ENCODE measurements around the gene PDCD7.
"Not testable (repeated sequence)": the region's sequence is repeated elsewhere in the genome, so short reads cannot be mapped to it uniquely, and the experiment has no call there.

PDCD7 gene

GRCh38 chr15:65130941-65131340 is 2.7 kb downstream of the PDCD7 start:
- DNase-seq (ENCODE audit: low spot score), result no peak

- DNase-seq (ENCODE audit: low spot score), result no peak
Observed at GRCh38 chr15:65115542-65115941, 18.1 kb downstream of the PDCD7 start.

GRCh38 chr15:65115086-65115485 is 18.5 kb downstream of the PDCD7 start, which contains the start of gene UBAP1L:
UBAP1L (minus strand) TSS chr15:65115200; CDS start chr15:65106215, 8,985 bp downstream.
- DNase-seq (ENCODE audit: low spot score), result no peak

GRCh38 chr15:65110676-65111292 is 22.8 kb downstream of the PDCD7 start:
- DNase-seq (ENCODE audit: low spot score), result no peak

- no peak for DNase-seq (ENCODE audit: low spot score)
Observed at GRCh38 chr15:65106011-65106590, 27.5 kb downstream of the PDCD7 start.

GRCh38 chr15:65105038-65105437 is 28.6 kb downstream of the PDCD7 start:
- no peak for DNase-seq (ENCODE audit: low spot score)

DNA sequence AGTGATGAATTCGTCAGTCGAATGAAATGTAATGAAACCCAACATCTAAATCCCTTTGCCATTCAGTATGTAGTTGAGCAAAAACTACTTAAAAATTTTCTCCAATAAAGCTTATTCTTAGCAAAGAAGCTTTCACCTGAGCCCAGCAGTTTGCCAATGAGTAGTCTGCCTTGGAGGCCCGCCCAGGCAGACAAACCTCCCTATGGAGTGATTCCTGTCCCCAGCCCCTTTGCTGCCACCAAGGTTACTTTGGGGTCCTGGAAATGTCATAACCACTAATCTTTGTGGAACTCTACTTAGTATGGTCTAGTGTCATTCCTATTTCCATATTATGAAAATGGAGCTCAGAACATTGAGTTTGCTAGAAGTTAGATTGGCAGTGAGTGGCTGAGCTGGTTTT is 30.7 kb downstream of the PDCD7 start:
- no peak for DNase-seq (ENCODE audit: low spot score)

- no peak for DNase-seq (ENCODE audit: low spot score)
Observed at GRCh38 chr15:65101891-65102708, 31.5 kb downstream of the PDCD7 start.

- DNase-seq (ENCODE audit: low spot score), result peak; percentile 43
Observed at GRCh38 chr15:65101411-65101890, 32.2 kb downstream of the PDCD7 start.

GRCh38 chr15:65100442-65100841 is 33.2 kb downstream of the PDCD7 start:
- DNase-seq (ENCODE audit: low spot score), result no peak

DNA sequence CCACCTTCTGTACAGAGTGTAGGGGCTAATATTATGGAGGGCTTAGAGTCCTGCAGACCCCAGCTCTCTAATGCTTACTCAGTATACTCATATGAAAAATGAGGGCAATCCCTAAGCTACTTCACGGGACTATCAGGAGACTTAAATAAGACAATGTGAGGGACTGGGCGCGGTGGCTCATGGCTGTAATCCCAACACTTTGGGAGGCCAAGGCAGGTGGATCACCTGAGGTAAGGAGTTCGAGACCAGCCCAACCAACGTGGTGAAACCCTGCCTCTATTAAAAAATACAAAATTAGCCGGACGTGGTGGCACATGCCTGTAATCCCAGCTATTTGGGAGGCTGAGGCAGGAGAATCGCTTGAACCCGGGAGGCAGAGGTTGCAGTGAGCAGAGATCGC is 33.8 kb downstream of the PDCD7 start:
- DNase-seq (ENCODE audit: low spot score), result not testable (repeated sequence)

GRCh38 chr15:65099336-65099735 is 34.3 kb downstream of the PDCD7 start:
- DNase-seq (ENCODE audit: low spot score), result no peak

GRCh38 chr15:65097651-65098263 is 35.9 kb downstream of the PDCD7 start:
- no peak for DNase-seq (ENCODE audit: low spot score)

- DNase-seq (ENCODE audit: low spot score), result no peak
Observed at GRCh38 chr15:65096481-65097385, 36.9 kb downstream of the PDCD7 start.

DNA sequence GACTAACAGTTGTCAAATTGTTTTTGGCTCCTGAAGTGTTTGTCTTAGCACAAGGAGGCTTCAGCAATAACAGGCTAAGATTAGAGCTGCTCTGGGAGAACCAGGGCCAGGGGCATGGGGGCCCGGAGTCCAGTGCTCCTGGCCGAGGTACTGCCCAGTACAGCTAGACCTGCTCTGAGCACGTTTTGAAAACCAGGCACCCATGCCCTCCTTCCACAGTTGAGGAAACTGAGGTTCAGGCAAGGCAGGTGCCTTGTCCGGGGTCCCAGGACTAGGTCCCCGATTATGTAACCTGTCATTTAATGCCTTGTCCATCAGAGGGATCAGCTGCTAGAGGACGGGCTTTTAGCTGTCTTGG is 37.9 kb downstream of the PDCD7 start:
- DNase-seq (ENCODE audit: low spot score), result no peak

GRCh38 chr15:65095011-65095746 is 38.4 kb downstream of the PDCD7 start:
- no peak for DNase-seq (ENCODE audit: low spot score)

DNA sequence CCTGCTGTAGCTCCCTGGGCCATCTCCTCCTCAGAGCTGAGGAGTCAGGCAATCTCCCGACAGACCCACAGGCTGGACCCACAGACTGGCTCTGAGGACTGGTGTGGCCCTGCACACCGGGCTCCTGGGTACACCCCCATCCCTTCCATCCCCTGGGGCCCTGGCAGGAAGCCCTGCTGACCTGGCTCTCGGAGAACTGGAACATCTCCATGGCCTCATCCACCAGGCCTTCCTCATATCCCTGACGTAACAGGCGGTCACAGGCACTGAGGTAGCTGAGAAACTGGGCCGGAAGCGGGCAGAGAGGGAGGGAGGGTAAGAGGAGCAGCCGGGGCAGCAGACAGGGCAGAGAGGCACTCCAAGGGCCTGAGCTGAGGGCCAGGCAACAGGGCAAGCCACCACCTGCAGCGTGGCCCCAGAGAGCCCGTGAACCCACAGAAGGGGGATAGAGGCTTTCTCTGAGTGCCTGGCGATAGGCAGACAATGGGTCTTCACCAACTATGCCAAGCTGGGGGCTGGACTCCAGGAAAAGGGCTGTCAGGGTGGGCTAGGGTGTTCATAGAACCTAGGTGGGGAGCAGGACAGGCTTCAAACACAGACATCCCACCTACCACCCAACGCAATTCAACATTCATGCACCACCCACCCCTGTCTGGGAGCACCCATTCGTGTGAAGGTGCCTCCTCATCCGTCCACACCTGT is 39.2 kb downstream of the PDCD7 start:
- DNase-seq (ENCODE audit: low spot score), result no peak

DNA sequence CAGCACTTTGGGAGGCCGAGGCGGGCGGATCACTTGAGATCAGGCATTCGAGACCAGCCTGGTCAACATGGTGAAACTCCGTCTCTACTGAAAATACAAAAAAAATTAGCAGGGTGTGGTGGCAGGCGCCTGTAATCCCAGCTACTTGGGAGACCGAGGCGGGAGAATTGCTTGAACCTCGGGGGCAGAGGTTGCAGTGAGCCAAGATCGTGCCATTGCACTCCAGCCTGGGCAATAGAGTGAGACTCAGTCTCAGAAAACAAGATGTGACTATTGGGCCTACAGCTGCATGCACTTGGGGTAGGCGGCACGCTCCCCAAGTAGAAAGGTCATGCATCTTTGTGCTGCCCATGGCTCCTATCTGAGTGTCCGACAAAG is 39.8 kb downstream of the PDCD7 start:
- not testable (repeated sequence) for DNase-seq (ENCODE audit: low spot score)

DNA sequence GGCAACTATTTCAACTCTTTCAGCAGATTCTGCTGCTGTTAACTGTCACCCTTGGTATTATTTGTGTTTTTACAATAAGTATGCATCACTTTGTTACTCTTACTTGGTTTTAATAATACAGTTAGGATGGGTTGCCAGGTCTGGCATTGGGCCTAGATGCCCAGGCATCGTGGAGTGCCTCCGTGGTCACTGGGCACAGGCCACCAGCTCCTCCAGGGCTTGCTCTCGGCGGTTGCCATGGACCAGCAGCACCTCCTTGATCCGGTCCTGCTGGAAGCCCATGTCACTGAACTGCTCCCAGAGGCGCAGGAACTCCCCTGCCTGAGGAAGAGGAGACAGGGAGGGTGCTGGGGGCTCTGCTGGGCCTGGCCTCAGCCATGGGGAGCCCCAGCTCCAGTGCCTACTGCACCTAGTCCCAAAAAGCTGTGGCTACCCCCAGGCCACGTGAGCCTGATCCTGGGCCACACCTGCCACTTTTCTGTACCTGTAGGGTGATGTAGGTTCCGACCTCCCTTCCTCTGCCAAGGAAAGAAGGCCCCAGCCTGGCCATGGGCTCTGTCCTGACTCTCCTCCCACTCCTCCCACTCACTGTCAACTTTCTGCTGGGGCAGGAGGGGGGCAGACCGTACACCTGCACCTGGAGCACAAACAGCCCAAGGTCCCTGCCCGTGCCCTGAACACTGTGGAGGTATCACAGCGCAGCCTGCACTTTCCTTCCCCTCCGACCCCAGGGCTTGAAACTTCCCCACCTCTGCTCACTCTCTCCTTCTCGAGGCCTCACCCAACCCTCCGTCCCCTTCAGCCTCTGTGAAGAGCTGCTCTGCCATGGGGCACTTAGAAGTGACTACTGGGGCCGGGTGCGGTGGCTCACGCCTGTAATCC is 40.5 kb downstream of the PDCD7 start:
- no peak for DNase-seq (ENCODE audit: low spot score)
